Common myeloid progenitor, CD34-positive (primary cell): Measurements from ENCODE around the gene PCBD1.
"Not testable (repeated sequence)": the region's sequence is repeated elsewhere in the genome, so short reads cannot be mapped to it uniquely, and the experiment has no call there.

Experiments
- CTCF ChIA-PET: fragments of 350-600 bp; sonication (Branson Sonifier 250); formaldehyde crosslinking; loops from one replicate; lab custom pipeline; 2021; ENCODE audit warnings: antibody characterized with exemption; lab: Charles Lee
- POLR2A ChIA-PET: fragments of 350-600 bp; sonication (Branson Sonifier 250); formaldehyde crosslinking; loops from one replicate; lab custom pipeline; 2021; ENCODE audit warnings: antibody characterized with exemption; lab: Charles Lee
- DNase-seq, 3 donors: peaks; one replicate each; pipeline versions ENCODE4 v3.0.0 to v3.0.0-alpha.2; 2013
- H3K27ac ChIP-seq, 2 experiments: 1 replicate in 1 of 2; 2 replicates in 1 of 2; pipeline ENCODE4 v1.7.0; 2013; ENCODE audit warnings: inconsistent platforms in 2 of 2, low read length in 2 of 2, mild to moderate bottlenecking in 2 of 2, low read depth in 1 of 2, moderate library complexity in 1 of 2; ENCODE audit not compliant: severe bottlenecking in 2 of 2, insufficient read depth in 1 of 2, poor library complexity in 1 of 2
- H3K27me3 ChIP-seq, 5 experiments: replicated peaks in 2 of 5; 1 replicate in 3 of 5; 2 replicates in 2 of 5; pipeline versions ENCODE4 v1.6.1 to v1.7.0; 2013; ENCODE audit warnings: low read length in 4 of 5, mild to moderate bottlenecking in 2 of 5, moderate library complexity in 2 of 5, inconsistent platforms in 1 of 5; ENCODE audit not compliant: insufficient read depth in 5 of 5, control insufficient read depth in 4 of 5
- H3K36me3 ChIP-seq, 4 experiments: 1 replicate in 2 of 4; 2 replicates in 2 of 4; pipeline versions ENCODE4 v1.6.1 to v1.7.0; 2013; ENCODE audit warnings: low read length in 3 of 4, control low read depth in 1 of 4, mild to moderate bottlenecking in 1 of 4; ENCODE audit not compliant: control insufficient read depth in 4 of 4, insufficient read depth in 4 of 4
- H3K4me1 ChIP-seq, 4 experiments: 1 replicate in 3 of 4; 2 replicates in 1 of 4; pipeline versions ENCODE4 v1.6.1 to v1.7.1; 2013; ENCODE audit warnings: low read length in 3 of 4, mild to moderate bottlenecking in 3 of 4, control low read depth in 1 of 4, inconsistent platforms in 1 of 4, moderate library complexity in 1 of 4; ENCODE audit not compliant: control insufficient read depth in 4 of 4, insufficient read depth in 4 of 4; ENCODE audit errors: control extremely low read depth in 1 of 4
- H3K4me3 ChIP-seq, 7 experiments: 1 replicate in 4 of 7; 2 replicates in 3 of 7; pipeline versions ENCODE4 v1.5.1 to v1.7.0; 2013; ENCODE audit warnings: mild to moderate bottlenecking in 7 of 7, low read length in 6 of 7, moderate library complexity in 6 of 7, inconsistent platforms in 2 of 7, low read depth in 2 of 7, control low read depth in 1 of 7; ENCODE audit not compliant: insufficient read depth in 4 of 7, control insufficient read depth in 1 of 7; ENCODE audit errors: extremely low read depth in 1 of 7
- H3K9me3 ChIP-seq, 5 experiments: 1 replicate in 4 of 5; 2 replicates in 1 of 5; pipeline versions ENCODE4 v1.6.1 to v1.7.1; 2013; ENCODE audit warnings: low read length in 4 of 5, mild to moderate bottlenecking in 2 of 5, inconsistent platforms in 1 of 5, low read depth in 1 of 5, moderate library complexity in 1 of 5; ENCODE audit not compliant: control insufficient read depth in 4 of 5, insufficient read depth in 2 of 5; ENCODE audit errors: control extremely low read depth in 1 of 5
- WGBS: methylation state at CpG from one replicate; pipeline ENCODE4 v1.1.5; 2013; ENCODE audit not compliant: insufficient coverage; 5-methylcytosine and 5-hydroxymethylcytosine counted together

PCBD1 gene

GRCh38 chr10:70925377-70926225 is 37.2 kb upstream of the PCBD1 start:
- no peaks in the 10 kb centered on the region for H3K9me3 ChIP-seq
- WGBS: 19% methylated on average over 18 of the region's 22 CpGs
- H3K27me3 ChIP-seq: no peaks in the 10 kb centered on the region
- peak; percentile 28 to 46 (median 43) for DNase-seq
- no peaks in the 10 kb centered on the region for H3K4me1 ChIP-seq
- no peak overlapping the region for H3K4me3 ChIP-seq
- ChIA-PET POLR2A (interaction anchor here (0.6 kb wide), 1 partner anchor 200 kb away, joined by 3 read pairs; no protein-coding TSS in a partner anchor), CTCF (interaction anchor here (0.7 to 5.5 kb wide), 31 partner anchors 9 to 368 kb away, joined by 3 to 57 read pairs (median 4); partner anchors contain the start of gene UNC5B)
- no peaks in the 10 kb centered on the region for H3K36me3 ChIP-seq
- no peak overlapping the region for H3K27ac ChIP-seq

DNA sequence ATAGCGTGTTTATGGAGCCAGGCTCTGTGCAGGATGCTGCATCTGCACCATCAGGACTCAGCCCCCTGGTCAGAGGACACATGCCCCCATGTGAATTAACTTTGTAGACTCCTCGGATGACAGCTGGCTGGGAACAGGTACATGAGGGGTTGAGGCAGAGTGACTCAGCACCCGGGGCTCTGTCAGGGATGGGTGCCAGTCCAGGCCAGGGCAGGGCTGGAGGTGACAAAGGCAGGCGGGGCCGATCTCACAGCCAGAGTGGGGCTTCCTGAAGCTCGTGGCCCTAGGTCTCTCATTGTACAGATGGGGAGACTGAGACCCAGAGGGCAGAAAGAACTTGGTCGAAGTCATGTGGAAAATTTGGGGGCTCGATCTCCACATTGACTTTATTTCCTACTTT is 35.3 kb upstream of the PCBD1 start:
- no peak for DNase-seq
- no peak overlapping the region for H3K4me3 ChIP-seq
- no peaks in the 10 kb centered on the region for H3K36me3 ChIP-seq
- ChIA-PET POLR2A (interaction anchor here (0.5 to 0.7 kb wide), 2 partner anchors 15 to 209 kb away, joined by 3 read pairs; no protein-coding TSS in a partner anchor), CTCF (interaction anchor here (1.0 to 5.5 kb wide), 14 partner anchors 13 to 362 kb away, joined by 3 to 57 read pairs (median 11); partner anchors contain the start of gene UNC5B)
- no peaks in the 10 kb centered on the region for H3K27me3 ChIP-seq
- no peaks in the 10 kb centered on the region for H3K4me1 ChIP-seq
- no peak overlapping the region for H3K27ac ChIP-seq
- no peaks in the 10 kb centered on the region for H3K9me3 ChIP-seq
- WGBS: 89% methylated on average over 7 of the region's 8 CpGs

DNA sequence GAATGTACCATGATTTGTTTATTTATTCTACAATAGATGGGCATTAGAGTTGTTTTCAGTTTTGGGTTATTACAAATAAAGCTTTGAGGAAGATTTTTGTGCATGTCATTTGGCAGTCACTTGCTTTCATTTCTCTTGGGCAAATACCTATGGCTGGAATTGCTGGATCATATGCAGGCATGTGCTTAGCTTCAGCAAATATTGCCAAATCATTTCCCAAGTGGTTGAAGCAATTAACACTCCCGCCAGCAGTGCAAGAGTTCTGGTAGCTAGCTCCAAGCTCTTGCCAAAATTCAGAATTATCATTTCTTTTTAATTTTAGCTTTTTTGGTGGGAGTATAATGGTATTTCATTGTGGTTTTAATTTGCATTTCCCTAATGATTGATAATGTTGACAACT is 32.9 kb upstream of the PCBD1 start:
- ChIA-PET POLR2A (no interaction called here), CTCF (interaction anchor here (0.8 to 3.1 kb wide), 8 partner anchors 12 to 364 kb away, joined by 3 to 15 read pairs (median 4); no protein-coding TSS in a partner anchor)
- H3K27ac ChIP-seq: no peak overlapping the region
- H3K27me3 ChIP-seq: peaks cover 0 to 3% (median 0%) of the 10 kb centered on the region in 5 experiments
- no CpG with 5 or more reads among the region's 1 CpG for WGBS
- H3K9me3 ChIP-seq: no peaks in the 10 kb centered on the region
- H3K4me3 ChIP-seq: no peak overlapping the region
- no peaks in the 10 kb centered on the region for H3K4me1 ChIP-seq
- DNase-seq: peak in 2 of 3 donors; percentile 39 to 48
- H3K36me3 ChIP-seq: no peaks in the 10 kb centered on the region

DNA sequence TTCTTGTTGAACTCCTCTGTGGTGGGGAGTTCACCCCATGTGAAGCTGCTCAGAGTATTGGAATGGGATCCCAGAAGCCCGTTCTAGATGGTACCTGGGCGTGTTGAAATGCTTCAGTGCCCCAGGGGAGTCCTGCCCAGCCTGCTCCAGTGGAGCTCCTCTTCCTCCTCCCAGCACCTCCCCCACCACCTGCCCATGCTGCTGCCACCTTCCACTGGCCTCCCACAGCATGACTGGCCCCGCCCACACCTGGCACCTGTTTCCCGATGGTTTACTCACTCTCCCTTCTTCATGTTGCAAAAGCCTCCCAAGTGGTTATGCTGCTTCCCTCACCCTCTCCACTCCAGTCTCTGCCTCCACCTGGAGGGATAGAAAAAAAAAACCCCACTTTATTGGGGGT is 32.2 kb upstream of the PCBD1 start:
- no peak for DNase-seq
- Histone ChIP-seq H3K27ac (no peak overlapping the region), H3K27me3 (peaks cover 0 to 3% (median 0%) of the 10 kb centered on the region in 5 experiments), H3K4me1 (no peaks in the 10 kb centered on the region), H3K4me3 (no peak overlapping the region), H3K9me3 (no peaks in the 10 kb centered on the region), H3K36me3 (no peaks in the 10 kb centered on the region)
- ChIA-PET POLR2A (no interaction called here), CTCF (interaction anchor here (0.8 to 3.1 kb wide), 4 partner anchors 11 to 365 kb away, joined by 3 to 15 read pairs (median 4); no protein-coding TSS in a partner anchor)
- no CpG with 5 or more reads among the region's 4 CpGs for WGBS

DNA sequence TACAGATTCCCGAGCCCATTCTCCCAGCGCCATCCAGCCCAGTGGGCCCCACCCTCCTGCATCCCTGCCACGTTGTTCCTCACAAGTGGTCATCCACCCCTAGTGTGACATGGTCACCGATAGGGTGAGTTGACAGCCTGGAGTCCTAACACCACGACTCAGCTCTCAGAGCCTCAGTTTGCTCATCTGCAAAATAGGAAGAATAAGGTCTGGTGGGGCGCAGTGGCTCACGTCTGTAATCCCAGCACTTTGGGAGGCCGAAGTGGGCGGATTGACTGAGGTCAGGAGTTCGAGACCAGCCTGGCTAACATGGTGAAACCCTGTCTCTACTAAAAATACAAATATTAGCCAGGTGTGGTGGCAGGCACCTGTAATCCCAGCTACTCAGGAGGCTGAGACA is 31.5 kb upstream of the PCBD1 start:
- CTCF ChIA-PET: interaction anchor here (2.1 kb wide), 1 partner anchor 10 kb away, joined by 4 read pairs; no protein-coding TSS in a partner anchor
- H3K4me1 ChIP-seq, POLR2A ChIA-PET, H3K9me3 ChIP-seq, H3K27me3 ChIP-seq, H3K36me3 ChIP-seq, DNase-seq, H3K27ac ChIP-seq, H3K4me3 ChIP-seq: not testable (repeated sequence)
- 95% methylated on average over 8 of the region's 10 CpGs for WGBS

DNA sequence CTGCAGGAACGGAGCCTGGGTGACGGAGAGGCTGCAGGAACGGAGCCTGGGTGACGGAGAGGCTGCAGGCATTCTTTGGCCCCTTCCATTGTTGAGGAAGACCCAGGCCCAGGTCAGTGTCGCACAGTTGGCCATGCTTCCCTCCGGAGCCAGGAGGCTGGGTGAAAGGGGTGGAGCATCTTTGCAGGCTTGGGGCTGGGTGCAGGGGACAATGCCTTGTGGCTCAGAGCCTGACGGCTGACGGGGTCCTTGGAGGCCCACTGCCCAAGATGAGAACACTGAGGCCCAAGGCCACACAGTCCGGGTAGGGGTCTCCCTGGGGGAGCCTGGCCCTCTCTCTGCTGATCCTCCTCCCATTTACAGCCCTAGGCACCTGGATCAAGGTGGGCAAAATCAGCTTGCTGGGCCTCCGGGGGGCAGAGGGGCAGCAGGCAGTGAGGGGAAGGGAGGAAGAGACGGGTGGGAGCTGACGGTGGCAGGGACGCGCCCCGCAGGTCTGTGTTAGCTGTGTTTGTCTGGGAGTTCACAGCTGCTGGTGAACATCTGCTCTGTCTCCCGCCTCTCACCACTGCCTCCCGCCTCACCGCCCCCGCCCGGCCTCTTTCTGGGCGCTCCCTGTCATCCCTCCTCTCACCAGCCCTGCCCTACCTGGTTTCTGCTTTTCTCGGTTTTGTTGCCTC is 30.6 kb upstream of the PCBD1 start:
- WGBS: 95% methylated on average over 21 of the region's 22 CpGs
- peaks cover 0 to 3% (median 0%) of the 10 kb centered on the region in 5 experiments for H3K27me3 ChIP-seq
- no peaks in the 10 kb centered on the region for H3K4me1 ChIP-seq
- DNase-seq: peak in 2 of 3 donors; percentile 19 to 27
- no peaks in the 10 kb centered on the region for H3K36me3 ChIP-seq
- no peaks in the 10 kb centered on the region for H3K9me3 ChIP-seq
- no peak overlapping the region for H3K4me3 ChIP-seq
- H3K27ac ChIP-seq: no peak overlapping the region
- ChIA-PET POLR2A (no interaction called here), CTCF (no interaction called here)
